Stomach (tissue), 4 donors: ENCODE results near the gene DMWD.

Experiments
- CTCF ChIP-seq, 7 experiments: fragments of 450-650 bp in 4 of 7; fragments of 200-600 bp in 3 of 7; sonication (generic) in 3 of 7; IDR thresholded peaks; one replicate each; pipeline ENCODE4 v1.5.1; 2016 to 2019; ENCODE audit warnings: antibody characterized with exemption in 7 of 7, control low read depth in 2 of 7, mild to moderate bottlenecking in 1 of 7
- EP300 ChIP-seq: sonication (generic); formaldehyde crosslinking; IDR thresholded peaks from one replicate; pipeline ENCODE4 v1.6.1; 2017; ENCODE audit warnings: antibody characterized with exemption
- POLR2A ChIP-seq, 4 donors: fragments of 450-650 bp; IDR thresholded peaks; one replicate each; pipeline ENCODE4 v1.6.1; 2016; ENCODE audit warnings: antibody characterized with exemption in 4 of 4, control low read depth in 2 of 4, mild to moderate bottlenecking in 1 of 4, moderate library complexity in 1 of 4
- POLR2AphosphoS5 ChIP-seq, 3 donors: sonication (generic); formaldehyde crosslinking; IDR thresholded peaks; one replicate each; pipeline ENCODE4 v1.6.1; 2016; ENCODE audit warnings: antibody characterized with exemption in 3 of 3

GRCh38 chr19:45739498-45740439, 52.9 kb downstream of the DMWD start:
- no peak for TF ChIP-seq EP300
- no peak for TF ChIP-seq CTCF (IDR thresholded peaks at IDR 0.05)
- TF ChIP-seq POLR2AphosphoS5 (IDR thresholded peaks at IDR 0.05) = no peak
- TF ChIP-seq POLR2A (IDR thresholded peaks at IDR 0.05) = no peak
